Sigmoid colon (tissue), 7 donors: ENCODE measurements around the gene BCL3. TPM values are rescaled to one million over a fixed set of nuclear protein-coding genes. Genes with fewer than 3 reads are reported as not detected.

Experiments used
- DNase-seq: peaks from one replicate; pipeline ENCODE4 v3.0.0-alpha.2; 2019
- H3K27ac ChIP-seq, 4 donors: fragments of 200-600 bp; sonication (generic); one replicate each; pipeline ENCODE4 v1.5.1; 2016 to 2019; ENCODE audit warnings: mild to moderate bottlenecking in 1 of 4
- H3K27me3 ChIP-seq, 3 donors: fragments of 200-600 bp; sonication (generic); one replicate each; pipeline ENCODE4 v1.5.1; 2019; ENCODE audit warnings: mild to moderate bottlenecking in 1 of 3
- H3K36me3 ChIP-seq, 4 donors: fragments of 200-600 bp; sonication (generic); one replicate each; pipeline ENCODE4 v1.5.1; 2016 to 2019
- H3K4me1 ChIP-seq, 4 donors: fragments of 200-600 bp; sonication (generic); one replicate each; pipeline ENCODE4 v1.5.1; 2017 to 2019
- H3K4me3 ChIP-seq, 4 donors: fragments of 200-600 bp; sonication (generic); one replicate each; pipeline ENCODE4 v1.5.1; 2017 to 2019; ENCODE audit warnings: mild to moderate bottlenecking in 2 of 4, moderate library complexity in 1 of 4
- H3K9me3 ChIP-seq, 4 donors: fragments of 200-600 bp in 3 of 4; sonication (generic) in 3 of 4; one replicate each; pipeline versions ENCODE4 v1.5.1 to v1.6.1; 2013 to 2019
- CTCF ChIP-seq, 4 experiments: fragments of 450-650 bp in 3 of 4; fragments of 200-600 bp in 1 of 4; IDR thresholded peaks; one replicate each; pipeline ENCODE4 v1.5.1; 2016 to 2019; ENCODE audit warnings: antibody characterized with exemption in 4 of 4, mild to moderate bottlenecking in 3 of 4, moderate library complexity in 2 of 4
- EP300 ChIP-seq, 4 donors: sonication (generic); formaldehyde crosslinking; IDR thresholded peaks; one replicate each; pipeline ENCODE4 v1.6.1; 2017; ENCODE audit warnings: antibody characterized with exemption in 4 of 4
- POLR2A ChIP-seq, 2 donors: fragments of 450-650 bp; IDR thresholded peaks; one replicate each; pipeline ENCODE4 v1.6.1; 2016; ENCODE audit warnings: antibody characterized with exemption in 2 of 2, mild to moderate bottlenecking in 2 of 2, moderate library complexity in 2 of 2
- POLR2AphosphoS5 ChIP-seq, 4 donors: sonication (generic); formaldehyde crosslinking; IDR thresholded peaks; one replicate each; pipeline ENCODE4 v1.6.1; 2017; ENCODE audit warnings: antibody characterized with exemption in 4 of 4
- WGBS, 2 donors: extraction: QIAGEN DNeasy Blood & Tissue Kit; methylation state at CpG; one replicate each; pipeline ENCODE4 v1.1.7; 2013; 5-methylcytosine and 5-hydroxymethylcytosine counted together
- intact Hi-C: fragments of 100-400 bp; cut with DNase I; formaldehyde crosslinking; loops from one replicate; pipeline ENCODE4 v1.15.1; 2023
- polyA plus RNA-seq, 3 donors: library from polyadenylated mRNA; stranded (reverse); fragments of 200-250 nt; gene quantifications; one replicate each; pipeline ENCODE4 v1.2.3, GENCODE V29; 2013
- total RNA-seq, 4 donors: library from RNA; depleted of rRNA; stranded (reverse); fragments of >200 nt; gene quantifications; one replicate each; pipeline ENCODE4 v1.1.0, GENCODE V29; 2016
- donor health status: healthy with polysubstance abuse.
- donor health status: Bipolar disorder and iron deficiency.
- donor health status: healthy.

BCL3 gene
- total and polyA plus RNA-seq, 7 donors = 13.9 to 104 (median 44.4) TPM

- 32 to 72% methylated on average over 3 of the region's 3 CpGs for WGBS, 2 donors
Measured at GRCh38 chr19:44785271-44785670, 36.8 kb downstream of the BCL3 start.

GRCh38 chr19:44785993-44786392 is 37.5 kb downstream of the BCL3 start:
- intact Hi-C loops = no loop called here
- 68 to 87% methylated on average over 15 of the region's 15 CpGs for WGBS, 2 donors
- Histone ChIP-seq H3K27me3 (no peaks in the 10 kb centered on the region), H3K4me3 (no peak overlapping the region), H3K4me1 (no peaks in the 10 kb centered on the region), H3K36me3 (no peaks in the 10 kb centered on the region), H3K9me3 (no peaks in the 10 kb centered on the region), H3K27ac (no peak overlapping the region)
- no peak for DNase-seq
- no peak for TF ChIP-seq CTCF (IDR thresholded peaks at IDR 0.05)
- no peak for TF ChIP-seq EP300 (IDR thresholded peaks at IDR 0.05)
- no peak for TF ChIP-seq POLR2A (IDR thresholded peaks at IDR 0.05)
- TF ChIP-seq POLR2AphosphoS5 (IDR thresholded peaks at IDR 0.05) = no peak

More at GRCh38 chr19:44785271-44785670, 36.8 kb downstream of the BCL3 start:
- intact Hi-C loops = no loop called here
- no peaks in the 10 kb centered on the region for H3K4me1 ChIP-seq
- no peak overlapping the region for H3K27ac ChIP-seq
- H3K9me3 ChIP-seq = no peaks in the 10 kb centered on the region
- DNase-seq = no peak
- H3K4me3 ChIP-seq = no peak overlapping the region
- TF ChIP-seq POLR2A (IDR thresholded peaks at IDR 0.05) (no peak), CTCF (IDR thresholded peaks at IDR 0.05) (no peak), EP300 (IDR thresholded peaks at IDR 0.05) (no peak), POLR2AphosphoS5 (IDR thresholded peaks at IDR 0.05) (no peak)
- H3K36me3 ChIP-seq = no peaks in the 10 kb centered on the region
- no peaks in the 10 kb centered on the region for H3K27me3 ChIP-seq

GRCh38 chr19:44788971-44789370 is 40.5 kb downstream of the BCL3 start:
- intact Hi-C loops = no loop called here
- TF ChIP-seq CTCF (IDR thresholded peaks at IDR 0.05) (no peak), POLR2A (IDR thresholded peaks at IDR 0.05) (no peak), POLR2AphosphoS5 (IDR thresholded peaks at IDR 0.05) (no peak), EP300 (IDR thresholded peaks at IDR 0.05) (no peak)
- no peak overlapping the region for H3K27ac ChIP-seq

GRCh38 chr19:44789943-44790483 is 41.5 kb downstream of the BCL3 start:
- no peak overlapping the region for H3K27ac ChIP-seq
- H3K9me3 ChIP-seq = no peaks in the 10 kb centered on the region
- no peaks in the 10 kb centered on the region for H3K36me3 ChIP-seq
- no peaks in the 10 kb centered on the region for H3K27me3 ChIP-seq
- no peak overlapping the region for H3K4me3 ChIP-seq
- WGBS, 2 donors = 83 to 87% methylated on average over 13 of the region's 13 CpGs
- DNase-seq = no peak
- TF ChIP-seq CTCF (IDR thresholded peaks at IDR 0.05) (no peak), POLR2A (IDR thresholded peaks at IDR 0.05) (no peak), EP300 (IDR thresholded peaks at IDR 0.05) (no peak), POLR2AphosphoS5 (IDR thresholded peaks at IDR 0.05) (no peak)
- no peaks in the 10 kb centered on the region for H3K4me1 ChIP-seq
- intact Hi-C loops = no loop called here

More at GRCh38 chr19:44788971-44789370, 40.5 kb downstream of the BCL3 start:
- no peak for DNase-seq
- H3K9me3 ChIP-seq = no peaks in the 10 kb centered on the region
- 93 to 95% methylated on average over 6 of the region's 6 CpGs for WGBS, 2 donors
- no peaks in the 10 kb centered on the region for H3K27me3 ChIP-seq
- H3K4me1 ChIP-seq = no peaks in the 10 kb centered on the region
- H3K4me3 ChIP-seq = no peak overlapping the region
- H3K36me3 ChIP-seq = no peaks in the 10 kb centered on the region

GRCh38 chr19:44792281-44792680 is 43.8 kb downstream of the BCL3 start:
- WGBS, 2 donors = 73 to 93% methylated on average over 9 of the region's 9 CpGs
- TF ChIP-seq POLR2AphosphoS5 (IDR thresholded peaks at IDR 0.05) (no peak), EP300 (IDR thresholded peaks at IDR 0.05) (no peak), CTCF (IDR thresholded peaks at IDR 0.05) (no peak), POLR2A (IDR thresholded peaks at IDR 0.05) (no peak)
- no peaks in the 10 kb centered on the region for H3K9me3 ChIP-seq
- H3K27ac ChIP-seq = no peak overlapping the region
- no peaks in the 10 kb centered on the region for H3K27me3 ChIP-seq
- H3K4me1 ChIP-seq = no peaks in the 10 kb centered on the region
- no peak overlapping the region for H3K4me3 ChIP-seq
- intact Hi-C loops = no loop called here
- no peak for DNase-seq
- H3K36me3 ChIP-seq = no peaks in the 10 kb centered on the region
